Measurements from ENCODE around the gene PPP3R2. TPM values are rescaled to one million over a fixed set of nuclear protein-coding genes. Genes with fewer than 3 reads are reported as not detected.
"Not testable (repeated sequence)": the region's sequence is repeated elsewhere in the genome, so short reads cannot be mapped to it uniquely, and the experiment has no call there.

The PPP3R2 gene
- total RNA-seq, 1 donor from 2014 or later = not detected

DNA sequence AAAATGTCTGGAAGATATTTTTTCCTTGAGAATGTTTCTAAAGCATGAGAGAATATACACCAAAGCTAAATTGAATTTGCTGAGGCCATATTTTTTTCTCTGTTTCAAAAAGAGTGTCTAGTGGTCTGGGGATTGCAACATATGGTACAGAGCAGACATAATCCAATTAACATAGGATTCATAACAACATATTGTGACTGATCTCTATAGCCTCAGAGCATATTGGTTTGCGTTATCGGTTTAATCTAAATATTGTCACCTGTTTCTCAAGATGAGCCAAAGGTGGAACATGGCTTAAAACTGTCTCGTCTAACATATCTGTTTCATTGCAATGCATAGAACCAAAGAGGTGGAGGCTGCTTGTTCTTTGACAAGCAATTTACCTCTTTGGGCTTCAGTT lies 3.9 kb downstream of the PPP3R2 start:
- H3K9me3 Mint-ChIP-seq (ENCODE audit: low read depth) = no peaks in the 10 kb centered on the region
- H3K27ac Mint-ChIP-seq (ENCODE audit: unreplicated experiment) = no peak overlapping the region
- peaks cover 24% of the 10 kb centered on the region for H3K27me3 Mint-ChIP-seq (ENCODE audit: low read depth)
- DNase-seq (ENCODE audit: low spot score) = no peak
- no peaks in the 10 kb centered on the region for H3K36me3 Mint-ChIP-seq (ENCODE audit: low read depth)
- TF ChIP-seq, protein P1, sequence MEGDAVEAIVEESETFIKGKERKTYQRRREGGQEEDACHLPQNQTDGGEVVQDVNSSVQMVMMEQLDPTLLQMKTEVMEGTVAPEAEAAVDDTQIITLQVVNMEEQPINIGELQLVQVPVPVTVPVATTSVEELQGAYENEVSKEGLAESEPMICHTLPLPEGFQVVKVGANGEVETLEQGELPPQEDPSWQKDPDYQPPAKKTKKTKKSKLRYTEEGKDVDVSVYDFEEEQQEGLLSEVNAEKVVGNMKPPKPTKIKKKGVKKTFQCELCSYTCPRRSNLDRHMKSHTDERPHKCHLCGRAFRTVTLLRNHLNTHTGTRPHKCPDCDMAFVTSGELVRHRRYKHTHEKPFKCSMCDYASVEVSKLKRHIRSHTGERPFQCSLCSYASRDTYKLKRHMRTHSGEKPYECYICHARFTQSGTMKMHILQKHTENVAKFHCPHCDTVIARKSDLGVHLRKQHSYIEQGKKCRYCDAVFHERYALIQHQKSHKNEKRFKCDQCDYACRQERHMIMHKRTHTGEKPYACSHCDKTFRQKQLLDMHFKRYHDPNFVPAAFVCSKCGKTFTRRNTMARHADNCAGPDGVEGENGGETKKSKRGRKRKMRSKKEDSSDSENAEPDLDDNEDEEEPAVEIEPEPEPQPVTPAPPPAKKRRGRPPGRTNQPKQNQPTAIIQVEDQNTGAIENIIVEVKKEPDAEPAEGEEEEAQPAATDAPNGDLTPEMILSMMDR (IDR thresholded peaks at IDR 0.05) = no peak
- H3K4me1 Mint-ChIP-seq (ENCODE audit: low read depth) = no peaks in the 10 kb centered on the region
- no peak overlapping the region for H3K4me3 Mint-ChIP-seq (ENCODE audit: unreplicated experiment)

DNA sequence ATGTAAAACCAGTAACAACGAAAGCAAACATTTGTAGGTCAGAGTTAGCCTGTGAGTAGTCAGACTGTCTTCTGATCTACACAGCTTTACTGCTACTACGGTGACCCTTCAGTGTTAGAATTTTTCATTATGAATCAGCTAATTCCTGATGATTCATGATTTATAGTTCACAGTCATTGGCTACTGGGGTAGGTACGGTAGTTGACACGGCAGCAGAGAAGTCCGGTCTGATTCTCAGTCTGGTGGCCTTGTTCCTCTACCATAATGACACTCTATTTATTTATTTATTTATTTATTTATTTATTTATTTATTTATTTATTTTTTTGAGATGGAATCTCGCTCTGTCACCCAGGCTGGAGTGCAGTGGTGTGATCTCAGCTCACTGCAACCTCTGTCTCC lies 4.7 kb downstream of the PPP3R2 start:
- not testable (repeated sequence) for DNase-seq (ENCODE audit: low spot score); H3K4me3 Mint-ChIP-seq (ENCODE audit: unreplicated experiment); H3K9me3 Mint-ChIP-seq (ENCODE audit: low read depth); H3K4me1 Mint-ChIP-seq (ENCODE audit: low read depth); H3K36me3 Mint-ChIP-seq (ENCODE audit: low read depth); H3K27ac Mint-ChIP-seq (ENCODE audit: unreplicated experiment)
- H3K27me3 Mint-ChIP-seq (ENCODE audit: low read depth) = peaks cover 17% of the 10 kb centered on the region

DNA sequence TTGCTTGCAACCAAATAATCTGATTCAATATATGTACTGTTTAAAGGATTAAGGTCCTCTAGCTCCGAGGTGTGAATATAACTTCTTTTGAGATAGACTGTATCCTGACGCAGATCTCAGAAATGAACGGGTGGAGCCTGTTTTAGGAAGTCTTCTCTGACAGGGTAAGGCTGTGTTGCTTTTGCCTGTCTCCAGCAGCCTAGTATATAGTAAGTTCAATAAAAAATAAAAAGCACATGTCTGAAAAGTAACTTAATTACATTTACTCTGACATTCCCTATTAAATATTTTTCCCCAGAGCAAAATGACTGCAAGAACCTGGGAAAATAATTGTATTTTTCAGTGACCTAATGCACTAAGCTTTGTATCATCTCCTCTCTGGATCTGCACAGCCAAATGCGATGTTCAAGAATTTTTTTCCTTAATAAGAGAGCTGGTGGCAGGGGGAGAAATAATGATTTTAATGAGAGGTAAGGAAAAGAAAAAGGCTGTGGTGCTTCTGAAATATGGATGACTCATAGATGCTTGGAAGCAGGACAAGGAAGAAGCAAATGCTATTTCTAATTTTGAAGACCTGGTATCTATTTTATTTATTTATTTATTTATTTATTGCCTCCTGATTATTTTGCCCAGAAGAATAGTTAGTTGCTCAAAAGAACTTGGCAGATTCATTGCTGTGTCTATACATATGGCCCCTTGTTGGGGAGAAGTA lies 7.3 kb downstream of the PPP3R2 start:
- no peak for DNase-seq (ENCODE audit: low spot score)
- no peaks in the 10 kb centered on the region for H3K9me3 Mint-ChIP-seq (ENCODE audit: low read depth)
- H3K27ac Mint-ChIP-seq (ENCODE audit: unreplicated experiment) = no peak overlapping the region
- H3K27me3 Mint-ChIP-seq (ENCODE audit: low read depth) = peaks cover 6% of the 10 kb centered on the region
- no peaks in the 10 kb centered on the region for H3K4me1 Mint-ChIP-seq (ENCODE audit: low read depth)
- TF ChIP-seq, protein P1 (IDR thresholded peaks at IDR 0.05) = no peak
- no peak overlapping the region for H3K4me3 Mint-ChIP-seq (ENCODE audit: unreplicated experiment)
- H3K36me3 Mint-ChIP-seq (ENCODE audit: low read depth) = no peaks in the 10 kb centered on the region

DNA sequence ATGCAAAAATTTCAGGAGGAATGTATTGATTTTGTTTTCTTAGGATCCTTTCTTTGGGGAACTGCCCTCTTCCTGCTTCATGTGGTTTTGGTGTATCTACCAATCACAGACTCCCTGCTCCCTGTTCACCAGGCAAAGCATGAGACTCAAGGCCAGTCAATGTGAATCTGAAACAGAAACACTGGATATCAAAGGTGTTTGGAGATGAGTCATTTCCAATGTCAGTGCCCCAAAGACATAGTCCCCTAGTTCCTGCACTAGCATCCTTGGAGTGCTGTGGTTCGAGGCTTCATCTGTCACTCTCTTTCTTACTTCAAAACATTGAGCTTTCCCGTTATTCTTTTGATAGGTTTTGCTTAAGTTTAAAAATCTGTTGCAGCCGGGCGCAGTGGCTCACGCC lies 8.1 kb downstream of the PPP3R2 start:
- no peak for DNase-seq (ENCODE audit: low spot score)
- H3K9me3 Mint-ChIP-seq (ENCODE audit: low read depth) = no peaks in the 10 kb centered on the region
- TF ChIP-seq, protein P1 (IDR thresholded peaks at IDR 0.05) = no peak
- no peaks in the 10 kb centered on the region for H3K36me3 Mint-ChIP-seq (ENCODE audit: low read depth)
- H3K4me1 Mint-ChIP-seq (ENCODE audit: low read depth) = no peaks in the 10 kb centered on the region
- H3K4me3 Mint-ChIP-seq (ENCODE audit: unreplicated experiment) = no peak overlapping the region
- peaks cover 6% of the 10 kb centered on the region for H3K27me3 Mint-ChIP-seq (ENCODE audit: low read depth)
- H3K27ac Mint-ChIP-seq (ENCODE audit: unreplicated experiment) = no peak overlapping the region

DNA sequence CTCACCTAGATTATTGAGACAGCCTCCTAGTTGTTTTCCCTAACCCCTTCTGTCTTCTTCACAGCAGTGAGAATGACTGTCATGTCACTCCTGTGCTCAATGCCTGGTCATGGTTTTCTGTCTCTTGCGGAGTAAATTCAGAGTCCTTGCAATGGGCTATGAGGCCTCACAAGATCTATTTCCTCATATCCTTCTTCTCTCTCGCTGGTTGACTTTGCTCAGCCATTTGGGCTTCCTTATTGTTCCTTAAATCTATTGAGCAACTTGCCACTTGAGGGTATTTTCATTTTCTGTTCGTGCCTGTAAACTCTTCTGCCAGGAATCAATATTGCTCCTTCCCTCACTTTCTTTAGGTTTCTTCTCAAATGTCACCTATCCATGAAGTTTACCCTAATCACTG lies 9.0 kb downstream of the PPP3R2 start:
- no peak for DNase-seq (ENCODE audit: low spot score)
- Mint-ChIP-seq H3K4me1 (ENCODE audit: low read depth) (no peaks in the 10 kb centered on the region), H3K9me3 (ENCODE audit: low read depth) (no peaks in the 10 kb centered on the region), H3K27ac (ENCODE audit: unreplicated experiment) (no peak overlapping the region), H3K36me3 (ENCODE audit: low read depth) (no peaks in the 10 kb centered on the region), H3K27me3 (ENCODE audit: low read depth) (peaks cover 6% of the 10 kb centered on the region), H3K4me3 (ENCODE audit: unreplicated experiment) (no peak overlapping the region)
- TF ChIP-seq, protein P1 (IDR thresholded peaks at IDR 0.05) = no peak

DNA sequence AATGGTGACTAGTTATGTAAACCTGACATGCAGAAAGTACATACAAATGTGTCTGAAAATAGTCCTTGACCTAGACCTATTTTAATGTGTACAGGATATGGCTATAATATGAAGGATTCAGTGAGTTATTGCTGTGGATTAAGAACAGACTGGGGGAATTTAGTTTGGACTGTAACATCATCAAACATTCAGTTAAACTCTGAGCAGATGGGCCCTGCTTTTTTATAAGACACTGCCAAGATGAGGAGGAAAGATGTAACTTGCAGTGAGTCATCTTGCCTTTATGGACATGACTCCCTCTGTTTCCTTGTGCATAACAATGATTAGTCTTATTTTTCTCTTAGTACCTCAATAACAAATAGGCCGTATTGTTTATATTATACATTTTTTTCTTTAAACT lies 12.2 kb downstream of the PPP3R2 start:
- no peaks in the 10 kb centered on the region for H3K4me1 Mint-ChIP-seq (ENCODE audit: low read depth)
- H3K27me3 Mint-ChIP-seq (ENCODE audit: low read depth) = peaks cover 6% of the 10 kb centered on the region
- H3K9me3 Mint-ChIP-seq (ENCODE audit: low read depth) = no peaks in the 10 kb centered on the region
- no peak overlapping the region for H3K27ac Mint-ChIP-seq (ENCODE audit: unreplicated experiment)
- TF ChIP-seq, protein P1 (IDR thresholded peaks at IDR 0.05) = no peak
- H3K36me3 Mint-ChIP-seq (ENCODE audit: low read depth) = no peaks in the 10 kb centered on the region
- H3K4me3 Mint-ChIP-seq (ENCODE audit: unreplicated experiment) = no peak overlapping the region
- DNase-seq (ENCODE audit: low spot score) = no peak
